ENCODE results near the gene DYNLT2B.

DNA sequence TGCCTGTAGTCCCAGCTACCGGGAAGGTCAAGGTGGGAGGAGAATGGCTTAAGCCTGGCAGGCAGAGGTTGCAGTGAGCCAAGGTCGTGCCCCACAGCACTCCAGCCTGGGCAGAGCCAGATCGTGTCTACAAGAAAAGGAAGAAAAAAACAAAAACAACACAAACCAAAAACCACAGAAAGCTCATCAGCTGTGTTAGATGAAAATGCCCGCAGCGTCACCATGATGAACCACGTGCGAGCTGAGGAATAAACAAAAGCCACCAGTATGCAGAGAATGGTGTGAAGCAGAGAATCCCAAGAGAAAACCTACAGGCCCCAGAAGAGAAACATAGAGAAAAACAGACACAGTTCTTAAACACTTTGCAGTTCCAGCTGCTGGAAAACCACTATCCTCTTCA, 39.9 kb upstream of the DYNLT2B start:
- no peak for TF ChIP-seq CTCF (conservative IDR thresholded peaks at IDR 0.05 in 1 of 2, IDR thresholded peaks at IDR 0.05 in 1 of 2; ENCODE audit: low read depth in 1 of 2, low read length in 2 of 2)
- TF ChIP-seq EZH2 (IDR thresholded peaks at IDR 0.05; ENCODE audit: low read length, missing control alignments) = no peak
